ENCODE data around the gene DNLZ.

The DNLZ gene

GRCh38 chr9:136342181-136343120, 21.1 kb downstream of the DNLZ start:
- Histone ChIP-seq H3K9me3 (ENCODE audit: control insufficient read depth, low read length) (no peaks in the 10 kb centered on the region), H3K36me3 (ENCODE audit: control insufficient read depth, insufficient read depth, low read length) (no peaks in the 10 kb centered on the region), H3K9ac (ENCODE audit: low read length) (peak overlapping the region; percentile 47), H3K4me3 (ENCODE audit: low read length) (peak overlapping the region; percentile 41), H3K27me3 (ENCODE audit: control insufficient read depth, insufficient read depth, low read length) (peaks cover 21% of the 10 kb centered on the region), H3K4me1 (ENCODE audit: control insufficient read depth, insufficient read depth, low read length) (peaks cover 32% of the 10 kb centered on the region)

- no peak overlapping the region for H3K4me3 ChIP-seq (ENCODE audit: low read length)
- H3K36me3 ChIP-seq (ENCODE audit: control insufficient read depth, insufficient read depth, low read length), result no peaks in the 10 kb centered on the region
- peaks cover 32% of the 10 kb centered on the region for H3K4me1 ChIP-seq (ENCODE audit: control insufficient read depth, insufficient read depth, low read length)
- peak overlapping the region; percentile 47 for H3K9ac ChIP-seq (ENCODE audit: low read length)
- no peaks in the 10 kb centered on the region for H3K9me3 ChIP-seq (ENCODE audit: control insufficient read depth, low read length)
- H3K27me3 ChIP-seq (ENCODE audit: control insufficient read depth, insufficient read depth, low read length), result peaks cover 21% of the 10 kb centered on the region
Observed at GRCh38 chr9:136341769-136342168, 21.8 kb downstream of the DNLZ start.

- Histone ChIP-seq H3K4me1 (ENCODE audit: control insufficient read depth, insufficient read depth, low read length) (peaks cover 28% of the 10 kb centered on the region), H3K9me3 (ENCODE audit: control insufficient read depth, low read length) (no peaks in the 10 kb centered on the region), H3K27me3 (ENCODE audit: control insufficient read depth, insufficient read depth, low read length) (peaks cover 18% of the 10 kb centered on the region), H3K36me3 (ENCODE audit: control insufficient read depth, insufficient read depth, low read length) (no peaks in the 10 kb centered on the region), H3K9ac (ENCODE audit: low read length) (no peak overlapping the region), H3K4me3 (ENCODE audit: low read length) (no peak overlapping the region)
Observed at GRCh38 chr9:136341042-136341655, 22.4 kb downstream of the DNLZ start.

DNA sequence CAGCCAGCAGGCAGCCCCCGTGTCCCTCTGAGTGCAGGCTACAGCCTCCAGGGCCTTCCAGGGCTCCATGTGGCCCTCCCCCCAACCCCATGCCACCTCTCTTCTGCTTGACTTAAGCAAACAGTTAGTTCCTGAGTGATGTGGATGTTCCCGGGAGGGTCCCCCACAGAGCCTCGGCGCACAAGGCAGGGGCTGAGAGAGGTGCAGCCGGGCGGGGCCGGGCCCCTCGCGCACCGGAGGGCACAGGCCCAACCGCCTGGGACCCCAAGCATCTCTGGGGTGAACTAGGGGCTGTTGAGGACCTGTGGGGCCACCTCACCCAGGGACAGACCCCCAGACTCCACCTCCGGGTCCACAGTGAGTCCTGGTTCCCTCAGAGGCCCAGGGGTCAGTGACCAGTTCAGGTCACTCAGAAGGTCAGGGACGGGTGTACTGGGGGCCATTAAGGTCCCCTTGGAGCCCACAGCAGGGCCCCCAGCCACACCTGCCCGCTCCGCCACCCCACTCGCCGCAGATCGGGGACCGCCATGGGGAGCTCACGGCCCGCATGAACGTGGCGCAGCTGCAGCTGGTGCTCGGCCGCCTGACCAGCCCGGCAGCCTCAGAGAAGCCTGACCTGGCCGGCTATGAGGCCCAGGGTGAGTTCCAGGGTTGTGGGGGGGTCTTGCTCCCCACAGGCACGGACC, 23.0 kb downstream of the DNLZ start:
- no peak overlapping the region for H3K4me3 ChIP-seq (ENCODE audit: low read length)
- H3K4me1 ChIP-seq (ENCODE audit: control insufficient read depth, insufficient read depth, low read length), result peaks cover 22% of the 10 kb centered on the region
- no peaks in the 10 kb centered on the region for H3K36me3 ChIP-seq (ENCODE audit: control insufficient read depth, insufficient read depth, low read length)
- H3K9ac ChIP-seq (ENCODE audit: low read length), result no peak overlapping the region
- peaks cover 16% of the 10 kb centered on the region for H3K27me3 ChIP-seq (ENCODE audit: control insufficient read depth, insufficient read depth, low read length)
- H3K9me3 ChIP-seq (ENCODE audit: control insufficient read depth, low read length), result no peaks in the 10 kb centered on the region

- Histone ChIP-seq H3K27me3 (ENCODE audit: control insufficient read depth, insufficient read depth, low read length) (peaks cover 16% of the 10 kb centered on the region), H3K4me3 (ENCODE audit: low read length) (no peak overlapping the region), H3K4me1 (ENCODE audit: control insufficient read depth, insufficient read depth, low read length) (peaks cover 19% of the 10 kb centered on the region), H3K9me3 (ENCODE audit: control insufficient read depth, low read length) (no peaks in the 10 kb centered on the region), H3K36me3 (ENCODE audit: control insufficient read depth, insufficient read depth, low read length) (no peaks in the 10 kb centered on the region), H3K9ac (ENCODE audit: low read length) (no peak overlapping the region)
Observed at GRCh38 chr9:136339958-136340310, 23.6 kb downstream of the DNLZ start.

DNA sequence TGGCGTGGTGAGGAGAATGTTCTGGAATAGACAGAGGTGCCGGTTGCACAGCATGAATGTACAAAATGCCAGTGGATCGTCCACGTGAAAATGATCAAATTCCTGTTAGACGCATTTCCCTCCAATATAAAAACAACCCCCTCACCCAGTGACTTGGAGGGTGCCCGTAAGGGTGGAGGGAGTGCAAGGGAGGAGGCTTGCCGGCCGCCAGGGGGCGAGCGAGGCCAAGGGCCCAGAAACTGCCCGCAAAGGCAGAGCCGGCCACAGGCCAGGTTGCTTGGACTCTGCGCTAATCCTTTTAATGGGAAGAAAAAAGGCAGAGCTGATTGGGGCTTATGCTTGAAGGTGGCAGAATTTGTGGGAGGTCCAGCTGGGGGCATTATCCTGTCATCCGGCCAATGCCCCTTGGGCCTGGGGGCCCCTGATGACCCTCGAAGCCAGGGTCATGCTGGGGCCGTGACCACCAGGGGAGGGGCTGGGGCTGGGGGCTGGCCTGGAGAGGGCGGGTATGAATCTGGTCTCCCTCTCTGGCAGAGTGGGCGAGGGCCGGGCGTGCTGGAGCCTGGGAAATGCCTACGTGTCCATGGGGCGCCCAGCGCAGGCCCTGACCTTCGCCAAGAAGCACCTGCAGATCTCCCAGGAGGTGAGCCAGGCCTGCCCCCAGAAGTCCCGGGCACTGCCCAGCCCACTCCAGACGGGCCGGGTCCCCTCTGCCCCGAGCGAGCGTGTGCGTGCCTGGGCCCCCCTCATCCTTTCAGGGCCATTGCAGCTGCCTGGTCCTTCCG, 24.2 kb downstream of the DNLZ start:
- H3K4me3 ChIP-seq (ENCODE audit: low read length), result no peak overlapping the region
- peaks cover 19% of the 10 kb centered on the region for H3K4me1 ChIP-seq (ENCODE audit: control insufficient read depth, insufficient read depth, low read length)
- H3K36me3 ChIP-seq (ENCODE audit: control insufficient read depth, insufficient read depth, low read length), result no peaks in the 10 kb centered on the region
- H3K27me3 ChIP-seq (ENCODE audit: control insufficient read depth, insufficient read depth, low read length), result peaks cover 12% of the 10 kb centered on the region
- H3K9me3 ChIP-seq (ENCODE audit: control insufficient read depth, low read length), result no peaks in the 10 kb centered on the region
- H3K9ac ChIP-seq (ENCODE audit: low read length), result no peak overlapping the region

- Histone ChIP-seq H3K9ac (ENCODE audit: low read length) (no peak overlapping the region), H3K4me3 (ENCODE audit: low read length) (no peak overlapping the region), H3K36me3 (ENCODE audit: control insufficient read depth, insufficient read depth, low read length) (no peaks in the 10 kb centered on the region), H3K27me3 (ENCODE audit: control insufficient read depth, insufficient read depth, low read length) (peaks cover 11% of the 10 kb centered on the region), H3K9me3 (ENCODE audit: control insufficient read depth, low read length) (no peaks in the 10 kb centered on the region), H3K4me1 (ENCODE audit: control insufficient read depth, insufficient read depth, low read length) (peaks cover 18% of the 10 kb centered on the region)
Observed at GRCh38 chr9:136338511-136338910, 25.0 kb downstream of the DNLZ start.

- Histone ChIP-seq H3K4me1 (ENCODE audit: control insufficient read depth, insufficient read depth, low read length) (peaks cover 10% of the 10 kb centered on the region), H3K27me3 (ENCODE audit: control insufficient read depth, insufficient read depth, low read length) (peaks cover 6% of the 10 kb centered on the region), H3K36me3 (ENCODE audit: control insufficient read depth, insufficient read depth, low read length) (no peaks in the 10 kb centered on the region), H3K9ac (ENCODE audit: low read length) (no peak overlapping the region), H3K4me3 (ENCODE audit: low read length) (no peak overlapping the region), H3K9me3 (ENCODE audit: control insufficient read depth, low read length) (no peaks in the 10 kb centered on the region)
Observed at GRCh38 chr9:136337416-136338395, 25.8 kb downstream of the DNLZ start.

DNA sequence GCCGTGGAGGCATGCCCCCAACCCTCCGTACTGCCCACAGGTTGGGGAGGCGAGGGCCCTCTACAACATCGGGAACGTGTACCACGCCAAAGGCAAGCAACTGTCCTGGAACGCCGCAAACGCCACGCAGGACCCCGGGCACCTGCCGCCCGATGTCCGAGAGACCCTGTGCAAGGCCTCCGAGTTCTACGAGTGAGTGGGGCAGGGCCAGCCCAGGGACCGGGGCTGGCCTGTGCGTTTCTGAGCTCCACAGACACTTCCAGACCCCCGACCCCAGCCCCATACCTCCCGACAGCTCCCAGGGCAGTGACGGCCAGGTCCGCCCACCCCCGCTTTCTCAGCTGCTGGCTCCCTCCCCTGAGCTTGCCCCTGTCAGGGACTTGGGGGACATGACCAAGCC, 26.7 kb downstream of the DNLZ start:
- Histone ChIP-seq H3K36me3 (ENCODE audit: control insufficient read depth, insufficient read depth, low read length) (no peaks in the 10 kb centered on the region), H3K4me3 (ENCODE audit: low read length) (no peak overlapping the region), H3K27me3 (ENCODE audit: control insufficient read depth, insufficient read depth, low read length) (peaks cover under 1% of the 10 kb centered on the region), H3K9me3 (ENCODE audit: control insufficient read depth, low read length) (no peaks in the 10 kb centered on the region), H3K9ac (ENCODE audit: low read length) (no peak overlapping the region), H3K4me1 (ENCODE audit: control insufficient read depth, insufficient read depth, low read length) (peaks cover 2% of the 10 kb centered on the region)

DNA sequence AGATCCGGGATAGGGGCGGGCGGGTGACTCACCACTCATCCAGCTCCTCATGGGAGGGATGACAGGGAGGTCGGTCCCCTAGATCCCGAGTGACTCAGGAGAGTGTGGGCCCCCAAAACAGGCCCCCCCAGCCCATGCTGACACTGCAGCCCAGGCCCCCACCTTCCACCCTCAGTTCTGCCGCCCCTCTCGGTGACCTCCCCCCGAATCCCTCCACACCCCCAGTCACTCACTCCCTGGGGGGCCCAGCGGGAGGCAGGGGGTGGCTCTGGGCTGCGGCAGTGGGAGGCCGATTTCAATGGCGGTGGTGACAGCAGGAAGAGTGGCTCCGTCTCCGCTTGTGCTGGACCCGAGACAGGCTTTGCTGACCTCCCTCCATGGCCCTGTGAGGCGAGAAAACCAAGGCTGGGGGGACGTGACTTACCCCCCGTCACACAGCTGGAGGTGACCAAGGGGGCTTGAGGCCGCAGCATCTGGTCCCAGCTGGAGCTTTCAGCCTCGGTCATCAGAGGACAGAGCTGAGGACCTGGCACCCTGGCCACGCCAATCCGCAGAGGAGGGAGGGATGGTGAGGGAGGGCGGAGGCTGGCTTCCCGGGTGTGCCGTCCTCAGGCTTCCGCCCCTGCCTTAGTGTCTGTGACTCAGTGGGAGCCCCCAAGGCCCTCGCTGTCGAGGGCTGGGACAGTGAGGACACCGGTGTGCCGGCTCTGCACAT, 27.2 kb downstream of the DNLZ start:
- Histone ChIP-seq H3K9me3 (ENCODE audit: control insufficient read depth, low read length) (no peaks in the 10 kb centered on the region), H3K27me3 (ENCODE audit: control insufficient read depth, insufficient read depth, low read length) (no peaks in the 10 kb centered on the region), H3K36me3 (ENCODE audit: control insufficient read depth, insufficient read depth, low read length) (no peaks in the 10 kb centered on the region), H3K4me1 (ENCODE audit: control insufficient read depth, insufficient read depth, low read length) (no peaks in the 10 kb centered on the region), H3K9ac (ENCODE audit: low read length) (no peak overlapping the region), H3K4me3 (ENCODE audit: low read length) (no peak overlapping the region)

Data from mucosa of stomach (tissue), 1 donor.